Islet of Langerhans (tissue), 1 donor: ENCODE data around the gene KIF25.

ENCODE experiments used
- FAIRE-seq: peaks from one replicate; lab custom pipeline; 2011; peaks lifted over from hg19 to GRCh38; lab: Jason Lieb, UNC

KIF25 gene

DNA sequence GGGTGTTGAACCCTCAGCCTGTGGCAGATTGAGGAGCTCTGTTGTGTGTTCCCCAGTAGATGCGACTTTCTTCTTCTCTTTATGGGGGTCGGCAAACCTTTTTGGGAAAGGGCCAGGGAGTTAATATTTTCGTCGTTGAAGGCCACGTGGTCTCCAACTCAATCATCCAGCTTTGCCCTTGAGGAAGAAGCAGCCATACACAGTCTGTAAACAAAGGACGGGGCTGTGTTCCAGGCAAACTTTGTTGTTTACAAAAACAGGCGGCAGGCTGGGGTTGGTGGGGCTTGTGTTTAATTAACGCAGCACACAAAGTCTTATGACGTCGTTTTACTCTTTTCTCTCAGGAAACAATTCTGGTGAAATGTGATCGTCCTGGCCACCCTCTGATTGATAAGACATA lies 20.2 kb downstream of the KIF25 start:
- no peak for FAIRE-seq

GRCh38 chr6:168018664-168019063 lies 21.2 kb downstream of the KIF25 start:
- no peak for FAIRE-seq

DNA sequence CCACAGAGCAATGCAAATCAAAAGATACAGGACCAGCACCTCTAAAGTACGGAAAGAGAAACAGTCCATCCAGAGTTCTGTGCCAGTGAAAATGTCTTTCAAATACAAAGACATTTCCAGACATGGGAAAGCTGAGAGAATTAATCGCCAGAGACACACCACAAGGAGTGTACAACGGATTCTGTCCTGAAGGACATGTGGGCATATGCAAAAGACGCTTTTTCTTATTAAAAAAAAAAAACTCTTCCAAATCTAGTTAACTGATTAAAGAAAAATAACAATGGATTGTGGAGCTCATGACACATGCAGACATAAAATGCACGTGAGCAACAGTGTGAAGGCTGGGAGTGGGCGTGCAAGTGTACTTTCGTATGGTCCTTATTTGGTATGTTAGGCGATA lies 22.8 kb downstream of the KIF25 start:
- FAIRE-seq, result no peak

GRCh38 chr6:168021581-168021980 lies 24.1 kb downstream of the KIF25 start:
- no peak for FAIRE-seq

DNA sequence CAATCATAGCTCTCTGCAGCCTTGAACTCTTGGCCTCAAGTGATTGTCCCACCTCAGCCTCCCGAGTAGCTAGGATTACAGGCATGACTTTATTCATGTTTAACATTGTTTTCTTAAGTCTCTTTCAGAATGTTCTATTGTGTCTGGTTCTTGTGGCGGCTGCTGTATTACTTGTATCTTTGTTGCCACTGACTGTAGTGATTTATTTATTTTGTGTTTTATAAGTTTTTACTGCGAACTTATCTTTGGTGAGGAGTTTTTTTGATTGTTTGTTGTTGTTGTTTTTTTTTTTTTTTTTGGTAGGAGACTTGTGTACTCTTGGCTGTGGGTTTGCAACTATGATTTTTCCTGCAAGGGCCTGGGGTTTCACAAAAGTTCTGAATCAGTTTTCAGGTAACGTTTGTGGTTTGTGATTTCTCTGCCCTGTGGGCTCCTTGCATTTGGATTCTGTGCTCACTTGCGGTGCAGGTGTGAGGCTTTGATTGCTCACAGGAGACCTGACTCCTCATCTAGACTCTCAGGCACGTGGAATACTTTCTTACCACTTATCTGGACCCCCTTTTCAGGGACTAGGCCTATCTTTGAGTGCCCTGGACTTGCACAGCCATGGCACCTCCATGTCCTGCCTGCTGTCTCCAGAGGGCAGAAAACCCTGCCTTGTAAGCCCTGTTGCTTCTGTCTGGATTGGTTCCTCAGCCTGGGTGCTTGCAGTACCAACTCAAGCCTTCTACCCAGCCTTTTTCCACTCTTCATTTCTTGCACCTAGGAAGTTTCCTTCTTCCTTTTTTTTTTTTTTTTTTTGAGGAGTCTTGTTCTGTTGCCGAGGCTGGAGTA lies 25.2 kb downstream of the KIF25 start:
- no peak for FAIRE-seq

GRCh38 chr6:168024951-168025510 lies 27.6 kb downstream of the KIF25 start:
- no peak for FAIRE-seq

- FAIRE-seq, result no peak
Observed at GRCh38 chr6:168025831-168026710, 28.6 kb downstream of the KIF25 start.

DNA sequence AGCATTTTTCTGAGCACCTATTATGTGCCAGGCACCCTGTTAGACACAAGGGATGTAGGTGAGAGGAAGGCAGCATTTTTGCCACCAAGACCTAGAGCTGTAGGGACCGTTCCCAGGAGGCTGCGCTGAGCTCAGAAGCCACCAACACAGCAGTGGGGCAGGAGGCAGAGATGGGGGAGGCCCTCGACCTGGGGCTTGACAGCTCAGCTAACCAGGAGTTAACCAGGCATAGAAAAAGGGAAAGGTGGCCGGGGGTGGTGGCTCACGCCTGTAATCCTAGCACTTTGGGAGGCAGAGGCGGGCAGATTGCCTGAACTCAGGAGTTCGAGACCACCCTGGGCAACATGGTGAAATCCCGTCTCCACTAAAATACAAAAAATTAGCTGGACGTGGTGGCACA lies 29.5 kb downstream of the KIF25 start:
- FAIRE-seq, result no peak

DNA sequence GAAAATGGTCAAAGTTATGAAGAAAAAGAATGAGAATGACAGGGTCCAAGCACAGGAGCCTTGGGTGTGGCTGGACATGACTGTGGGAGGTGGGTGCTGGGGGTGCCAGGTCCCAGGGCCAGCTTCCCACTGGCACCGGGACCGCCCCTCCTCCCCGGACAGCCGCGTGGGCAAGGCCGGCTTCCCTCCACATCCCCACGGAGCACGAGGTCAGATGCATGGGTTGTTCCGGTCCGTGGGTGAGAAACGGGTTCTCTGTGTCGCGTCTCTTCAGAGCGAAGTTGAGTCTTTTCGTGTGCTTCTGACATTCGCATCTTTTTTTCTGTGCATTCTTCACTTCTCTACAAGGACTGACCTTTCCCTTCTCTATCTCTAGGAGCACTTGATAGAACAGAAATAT lies 30.1 kb downstream of the KIF25 start:
- no peak for FAIRE-seq

DNA sequence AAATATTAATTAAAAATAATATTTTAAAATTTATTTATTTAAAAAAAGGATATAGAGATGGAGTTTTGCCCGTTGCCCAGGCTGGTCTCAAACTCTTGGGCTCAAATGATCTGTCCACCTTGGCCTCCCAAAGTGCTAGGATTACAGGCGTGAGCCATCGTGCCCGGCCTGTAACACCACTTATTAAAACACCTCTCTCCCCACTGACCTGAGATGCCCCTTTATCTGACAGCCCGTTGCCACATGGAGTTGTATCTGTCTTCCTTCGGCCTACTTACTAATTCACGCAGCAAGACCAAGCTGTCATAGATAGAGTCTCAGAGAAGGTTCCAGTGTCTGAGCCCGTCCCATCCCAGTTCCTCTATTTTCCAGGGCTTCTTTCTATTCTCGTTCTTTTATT lies 30.7 kb downstream of the KIF25 start:
- no peak for FAIRE-seq

DNA sequence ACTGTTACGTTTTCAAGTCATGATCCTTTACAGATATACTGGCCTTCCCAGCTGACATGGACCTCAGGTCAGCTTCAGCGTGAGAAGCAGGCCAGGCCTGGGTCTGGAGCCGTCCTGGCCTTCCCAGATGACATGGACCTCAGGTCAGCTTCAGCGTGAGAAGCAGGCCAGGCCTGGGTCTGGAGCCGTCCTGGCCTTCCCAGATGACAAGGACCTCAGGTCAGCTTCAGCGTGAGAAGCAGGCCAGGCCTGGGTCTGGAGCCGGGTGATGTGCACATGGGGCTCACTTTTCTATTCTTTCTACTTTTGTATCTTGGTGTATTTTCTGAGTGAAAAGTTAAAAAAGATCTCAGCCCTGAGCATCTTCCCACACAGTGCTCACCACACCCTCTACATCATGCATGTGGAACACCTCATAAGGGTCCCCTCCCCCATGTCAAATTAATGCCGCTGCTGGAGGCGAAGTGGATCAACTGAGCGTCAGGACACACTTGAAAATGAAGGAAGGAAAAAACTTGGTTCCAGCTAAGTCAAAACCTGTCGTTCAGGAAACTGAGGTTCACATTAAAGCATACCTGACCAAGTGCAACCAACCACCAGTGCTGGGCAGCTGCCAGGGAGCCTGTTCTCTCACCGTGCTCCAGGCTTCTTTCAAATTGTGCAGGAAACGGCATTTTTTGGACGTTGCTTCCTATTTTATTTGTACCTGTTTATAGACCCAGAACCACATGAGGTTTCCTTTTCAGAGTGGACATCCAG lies 32.2 kb downstream of the KIF25 start:
- no peak for FAIRE-seq

DNA sequence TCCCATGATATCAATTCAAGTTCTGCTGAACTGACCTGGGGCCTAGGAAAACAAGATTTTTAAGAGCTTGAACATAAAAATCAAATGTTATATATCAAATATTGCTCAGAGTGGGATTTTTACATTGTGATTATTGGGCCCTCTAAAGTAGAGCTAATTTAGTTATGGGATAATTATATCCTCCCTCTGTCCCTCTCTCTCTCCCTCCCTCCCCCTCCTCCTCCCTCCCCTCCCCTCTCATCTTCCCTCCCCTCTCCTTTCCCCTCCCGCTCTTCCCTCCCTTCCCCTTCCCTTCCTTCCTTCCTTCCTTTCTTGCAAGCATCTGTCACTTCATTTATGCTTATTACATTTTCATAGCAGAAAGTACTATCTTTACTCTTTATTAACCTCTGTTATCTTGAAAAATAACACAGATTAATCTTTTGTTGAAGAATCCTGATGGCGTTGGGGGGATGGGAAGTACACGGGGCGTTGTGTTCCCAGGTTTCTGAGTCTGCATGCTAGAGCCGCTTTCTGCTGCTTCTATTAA lies 32.8 kb downstream of the KIF25 start:
- no peak for FAIRE-seq

GRCh38 chr6:168030908-168031307 lies 33.4 kb downstream of the KIF25 start:
- FAIRE-seq, result no peak

GRCh38 chr6:168031411-168031971 lies 34.0 kb downstream of the KIF25 start:
- no peak for FAIRE-seq

- no peak for FAIRE-seq
Observed at GRCh38 chr6:168032005-168032760, 34.7 kb downstream of the KIF25 start.

- FAIRE-seq, result no peak
Observed at GRCh38 chr6:168033791-168034190, 36.3 kb downstream of the KIF25 start.

DNA sequence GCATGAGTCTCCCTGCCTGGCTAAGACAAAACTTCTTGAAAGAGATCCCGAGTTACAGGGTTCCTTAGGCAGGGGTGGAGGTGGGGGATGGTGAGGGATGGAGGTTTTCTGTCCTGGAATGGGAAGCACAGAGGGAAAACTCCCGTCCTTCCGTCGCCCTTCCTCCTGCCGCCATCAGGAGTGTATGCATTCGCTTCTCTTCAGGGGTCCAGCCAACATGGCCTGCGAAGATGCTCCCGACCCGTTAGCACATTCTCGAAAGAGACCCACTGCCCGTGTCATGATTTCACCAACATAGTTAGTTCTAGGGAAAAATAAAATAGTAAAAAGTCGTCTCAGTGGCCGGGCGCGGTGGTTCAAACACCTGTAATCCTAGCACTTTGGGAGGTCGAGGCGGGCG lies 37.1 kb downstream of the KIF25 start:
- no peak for FAIRE-seq

DNA sequence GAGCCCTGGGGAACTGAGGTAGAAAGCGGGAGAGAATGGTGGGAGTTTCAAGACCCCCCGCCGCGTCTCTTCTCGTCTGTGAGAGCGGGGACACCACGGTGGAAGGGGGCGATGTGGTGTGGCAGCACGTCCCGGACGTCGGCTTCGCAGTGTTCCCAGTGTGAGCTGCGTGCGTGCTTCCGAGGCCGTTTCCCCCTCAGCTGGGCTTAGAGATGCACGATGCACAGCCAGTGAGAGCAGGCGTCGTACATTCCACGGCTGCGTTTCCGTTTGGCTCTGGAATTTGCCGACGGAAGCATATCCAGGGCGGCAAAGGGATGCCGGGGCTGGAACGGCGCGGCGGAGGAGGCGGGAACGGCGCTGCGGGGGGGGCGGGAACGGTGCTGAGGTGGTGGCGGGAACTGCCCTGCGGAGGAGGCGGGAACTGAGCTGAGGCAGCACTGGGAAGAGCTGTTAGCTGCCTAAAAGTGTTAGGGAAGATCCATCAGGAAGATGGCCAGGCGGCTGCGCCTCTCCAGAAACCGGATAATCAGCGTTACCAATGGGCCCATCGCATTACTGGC lies 37.7 kb downstream of the KIF25 start:
- FAIRE-seq, result no peak

GRCh38 chr6:168035661-168036545 lies 38.4 kb downstream of the KIF25 start:
- FAIRE-seq, result no peak

DNA sequence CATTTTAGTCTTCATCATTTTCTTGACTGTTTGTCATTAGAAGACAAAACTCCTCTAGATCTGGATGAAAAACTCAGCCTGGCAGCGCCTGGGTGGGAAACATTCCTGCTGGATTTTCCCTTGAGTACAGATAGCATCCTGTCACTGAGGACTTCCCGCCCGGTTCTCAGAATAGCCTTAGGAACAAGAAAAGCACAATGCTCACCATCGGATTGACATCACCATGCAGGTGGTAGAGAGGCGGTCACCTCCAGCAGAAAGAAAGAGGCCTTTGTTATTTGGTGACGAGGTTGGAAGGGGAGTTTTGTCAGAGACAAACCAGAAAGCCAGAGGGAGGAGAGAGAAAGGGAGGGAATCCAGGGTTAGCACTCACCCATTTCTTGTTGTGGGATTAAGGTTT lies 39.8 kb downstream of the KIF25 start:
- no peak for FAIRE-seq
